ENCODE data around the gene NTM.

GRCh38 chr11:132033051-132033450 is 662.6 kb downstream of the NTM start:
- TF ChIP-seq CTCF (IDR thresholded peaks at IDR 0.05): no peak
- no peak for TF ChIP-seq EP300 (IDR thresholded peaks at IDR 0.05)
- no peak for TF ChIP-seq POLR2A (IDR thresholded peaks at IDR 0.05)
